HG03135 (cell line): ENCODE results near the gene FASTKD3.

Source experiments
- ATAC-seq: cut with Tn5 transposase; IDR thresholded peaks from one replicate; pipeline ENCODE4 v1.9.1; 2021; ENCODE audit warnings: mild to moderate bottlenecking, moderate library complexity; ENCODE audit not compliant: unreplicated experiment

Gene FASTKD3

DNA sequence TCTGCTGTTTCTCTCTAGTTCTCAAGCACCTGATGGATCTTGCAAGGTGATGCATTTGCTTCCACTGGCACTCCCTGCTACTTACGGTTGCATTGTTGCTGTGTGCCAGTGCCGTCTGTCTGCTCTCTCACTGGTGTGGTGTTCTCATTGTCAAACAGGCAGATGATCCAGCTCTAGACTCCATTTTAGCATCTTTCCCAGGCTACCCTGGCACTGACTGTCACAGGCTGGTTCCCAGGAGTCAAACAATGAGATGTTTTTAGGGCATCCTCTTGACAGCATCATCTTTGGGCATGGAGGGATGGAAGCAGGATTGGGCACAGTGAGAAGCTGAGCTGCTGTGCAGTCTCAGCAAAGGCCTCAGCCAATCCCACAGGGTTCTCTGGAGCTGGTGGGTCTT lies 13.0 kb upstream of the FASTKD3 start:
- ATAC-seq: no peak

DNA sequence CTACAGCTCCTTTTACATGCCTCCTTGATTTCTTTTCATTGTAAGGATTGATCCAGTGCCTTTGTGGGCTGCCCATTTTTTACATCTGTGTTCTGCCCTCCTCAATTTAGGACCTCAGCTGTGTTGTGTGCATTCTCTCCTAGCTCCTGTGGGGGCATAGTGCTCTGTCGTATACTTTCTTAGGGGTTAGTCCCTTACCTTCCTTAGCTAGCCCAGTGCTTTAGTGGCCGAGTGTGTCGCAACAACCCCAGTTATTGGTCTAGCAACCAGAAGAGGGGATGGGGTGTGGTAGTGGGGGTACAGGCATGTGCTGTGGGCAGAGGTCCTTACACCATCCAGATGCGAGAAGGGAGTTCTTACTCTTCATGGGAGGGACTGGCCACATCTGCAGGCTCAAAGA lies 12.3 kb upstream of the FASTKD3 start:
- no peak for ATAC-seq

DNA sequence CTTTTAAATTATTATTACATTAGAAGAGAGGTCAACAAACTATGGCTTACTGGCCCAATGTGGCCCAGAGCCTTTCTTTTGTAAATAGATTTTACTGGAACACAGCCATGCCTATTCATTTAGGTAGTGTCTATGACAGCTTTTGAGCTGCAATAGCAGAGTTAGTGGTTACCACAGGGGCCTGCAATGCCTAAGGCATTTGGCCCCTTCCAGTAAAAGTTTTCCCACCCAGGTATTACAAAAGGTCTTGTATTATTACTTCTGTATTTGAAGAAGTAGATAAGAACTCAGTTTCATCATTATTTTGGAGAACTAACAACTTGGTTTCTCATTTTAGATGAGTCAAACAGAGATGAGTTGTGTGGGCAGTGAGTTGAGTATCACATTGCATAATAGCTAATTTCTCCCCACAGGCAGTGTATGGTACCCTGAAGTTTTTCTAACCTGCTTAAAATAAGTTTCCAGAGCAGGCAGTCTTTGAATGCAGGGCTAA lies 9.6 kb upstream of the FASTKD3 start:
- ATAC-seq: peak; percentile 94

DNA sequence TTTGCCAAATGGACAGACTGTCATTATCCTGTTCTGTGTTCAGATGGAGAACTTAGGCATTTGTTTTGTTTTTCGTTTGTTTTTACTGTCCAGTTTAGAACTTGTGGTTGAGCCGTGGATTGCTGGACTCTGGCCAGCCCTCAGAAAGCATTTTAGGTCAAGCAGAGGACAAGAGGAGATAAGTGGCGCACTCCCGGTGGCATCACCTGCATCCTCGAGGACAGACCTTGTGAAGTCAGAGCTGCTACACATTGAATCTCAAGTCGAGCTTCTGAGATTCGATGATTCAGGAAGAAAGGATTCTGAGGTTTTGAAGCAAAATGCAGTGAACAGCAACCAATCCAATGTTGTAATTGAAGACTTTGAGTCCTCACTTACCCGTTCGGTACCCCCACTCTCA lies 9.0 kb upstream of the FASTKD3 start:
- ATAC-seq: no peak

DNA sequence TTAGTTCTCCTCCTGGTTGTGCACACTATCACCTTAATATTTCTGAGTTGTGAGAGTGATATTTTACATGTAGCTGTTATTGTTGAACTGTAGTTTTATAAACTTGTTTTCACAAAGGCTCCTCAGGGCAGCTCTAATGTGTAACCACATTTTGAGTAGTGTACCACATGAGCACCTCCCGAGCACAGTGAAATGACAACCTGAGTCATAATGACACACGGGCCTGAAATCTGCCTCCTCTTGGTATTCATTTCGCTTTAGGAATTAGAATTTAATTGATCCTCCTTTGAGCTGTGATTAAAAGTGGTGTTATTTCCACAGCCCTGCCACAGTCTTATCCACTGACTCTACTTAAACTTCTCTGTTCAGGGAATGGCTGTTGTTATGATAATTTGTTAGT lies 8.0 kb upstream of the FASTKD3 start:
- no peak for ATAC-seq

DNA sequence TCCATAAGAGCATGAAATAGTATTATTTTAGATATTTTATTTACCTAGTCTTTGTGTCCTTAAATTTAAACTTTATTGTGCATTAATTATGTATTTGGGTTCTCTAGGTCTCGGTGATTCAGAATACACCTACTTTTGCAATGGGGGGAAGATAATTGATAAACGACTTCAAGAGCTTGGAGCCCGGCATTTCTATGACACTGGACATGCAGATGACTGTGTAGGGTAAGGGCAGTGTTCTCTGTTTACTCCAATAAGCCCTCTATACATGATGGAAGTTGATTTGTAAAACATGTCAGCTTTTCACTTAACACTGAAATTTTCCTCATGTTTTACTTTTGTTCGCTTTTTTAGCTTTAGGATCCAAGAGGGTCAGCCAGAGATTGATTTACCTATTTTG lies 6.3 kb upstream of the FASTKD3 start:
- no peak for ATAC-seq

DNA sequence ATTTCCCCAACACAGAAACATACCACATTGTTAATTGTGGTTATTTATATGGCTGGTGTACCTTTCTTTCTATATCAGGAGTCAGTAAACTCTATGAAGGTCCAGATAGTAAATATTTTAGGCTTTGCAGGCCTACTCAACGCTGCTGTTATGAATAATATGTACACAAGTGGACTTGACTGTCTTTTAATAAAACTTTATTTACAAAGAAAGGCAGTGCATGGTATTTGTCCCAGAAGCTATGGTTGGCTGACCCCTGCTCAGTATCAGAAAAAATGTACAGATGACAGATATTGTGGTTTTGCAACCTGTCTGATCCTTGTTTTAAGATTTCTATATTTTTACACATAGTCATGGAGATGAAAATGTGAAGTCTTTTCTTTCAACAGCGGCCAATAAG lies 5.8 kb upstream of the FASTKD3 start:
- ATAC-seq: no peak

DNA sequence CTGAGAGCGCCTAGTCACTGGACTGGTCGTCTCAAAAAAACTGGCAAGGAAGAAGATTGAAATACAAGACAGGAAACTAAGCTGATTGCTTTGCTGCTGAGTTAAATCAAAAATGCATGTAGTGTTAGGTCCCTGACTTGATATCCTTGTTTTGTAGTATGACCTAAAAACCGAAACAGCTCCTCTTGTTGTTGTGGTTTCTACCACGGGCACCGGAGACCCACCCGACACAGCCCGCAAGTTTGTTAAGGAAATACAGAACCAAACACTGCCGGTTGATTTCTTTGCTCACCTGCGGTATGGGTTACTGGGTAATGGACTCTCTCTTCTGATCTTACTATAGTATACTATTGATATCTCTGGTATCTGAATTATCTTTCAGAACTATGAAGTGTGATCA lies 4.4 kb upstream of the FASTKD3 start:
- no peak for ATAC-seq

DNA sequence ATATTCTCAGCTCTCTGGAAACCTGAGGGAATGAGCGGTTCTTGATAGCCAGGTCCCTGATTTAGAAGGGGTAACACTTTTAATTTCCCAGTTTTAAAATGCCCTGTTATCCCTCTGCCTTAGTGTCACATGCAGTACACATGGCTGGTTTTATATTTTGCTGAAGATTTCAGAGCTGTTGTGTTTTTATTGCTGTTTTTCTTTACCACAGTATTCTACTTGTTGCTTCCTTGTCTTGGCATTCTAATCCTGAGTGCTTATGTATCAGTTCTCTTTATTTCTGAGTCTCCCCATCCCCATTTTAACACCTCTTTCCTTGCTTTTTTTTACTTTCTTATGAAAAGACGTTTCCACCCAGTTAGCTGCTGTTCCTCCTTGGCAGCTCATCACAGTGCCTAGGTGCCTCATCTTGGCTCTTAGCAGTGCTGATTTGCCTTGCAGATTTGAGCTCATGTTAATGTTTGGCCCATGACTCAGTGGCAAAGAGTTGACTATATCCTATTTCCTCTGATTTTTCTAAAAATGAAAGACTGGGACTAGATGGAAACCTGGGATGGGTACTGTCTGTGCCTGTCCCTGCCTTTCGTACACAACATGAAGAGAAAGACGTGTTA lies 3.8 kb upstream of the FASTKD3 start:
- ATAC-seq: no peak

DNA sequence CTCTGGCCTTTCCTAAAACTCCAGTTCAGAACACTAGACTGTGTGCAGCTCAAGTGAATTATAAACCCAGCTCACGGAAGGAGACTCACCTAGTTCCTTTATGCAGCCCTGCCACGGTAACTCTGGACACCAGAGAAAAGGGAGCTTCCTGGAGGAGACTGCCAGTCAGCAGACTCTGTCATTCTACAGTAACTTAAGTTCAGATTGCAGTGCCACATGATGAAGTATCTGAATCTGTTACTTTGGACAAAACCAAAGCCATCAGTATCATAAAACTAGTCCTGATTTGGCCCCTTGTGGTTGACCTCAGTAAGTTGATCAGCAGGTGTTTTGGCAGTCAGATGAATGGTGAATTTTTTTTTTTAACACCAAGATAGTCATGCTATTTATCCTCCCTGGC lies 2.8 kb upstream of the FASTKD3 start:
- ATAC-seq: no peak

DNA sequence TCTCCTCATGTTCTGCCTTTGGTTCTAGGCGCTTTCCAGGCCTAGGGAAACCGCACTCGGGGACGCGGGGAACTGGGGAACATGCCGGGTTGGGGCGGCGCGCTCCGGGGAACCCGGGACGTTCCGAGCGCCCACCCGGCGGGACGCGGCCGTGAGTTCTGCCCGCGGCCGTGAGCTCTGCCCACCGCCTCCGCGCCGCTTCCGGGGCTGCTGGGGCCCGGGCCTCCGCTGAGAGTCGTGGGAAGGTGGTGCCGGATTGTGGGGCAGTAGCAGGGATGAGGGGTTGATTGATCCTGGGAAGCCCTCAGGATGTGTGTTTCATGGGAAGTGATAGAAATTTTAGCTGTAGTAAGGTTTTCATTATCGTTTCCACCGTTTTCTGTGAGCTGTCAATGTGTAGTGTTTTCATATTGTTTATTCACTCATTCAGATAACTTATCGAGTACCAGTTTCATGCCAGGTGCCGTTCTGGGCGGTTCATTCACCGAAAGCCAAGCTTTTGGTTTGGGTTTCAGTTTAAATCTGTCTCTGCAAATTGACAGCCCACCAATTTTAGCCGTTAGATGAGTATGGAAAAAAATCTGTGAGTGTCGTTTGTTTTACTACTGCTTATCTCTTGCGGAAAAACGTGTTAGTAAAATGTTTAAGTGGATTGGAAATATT lies 774 bp upstream of the FASTKD3 start:
- peak; percentile 36 for ATAC-seq

DNA sequence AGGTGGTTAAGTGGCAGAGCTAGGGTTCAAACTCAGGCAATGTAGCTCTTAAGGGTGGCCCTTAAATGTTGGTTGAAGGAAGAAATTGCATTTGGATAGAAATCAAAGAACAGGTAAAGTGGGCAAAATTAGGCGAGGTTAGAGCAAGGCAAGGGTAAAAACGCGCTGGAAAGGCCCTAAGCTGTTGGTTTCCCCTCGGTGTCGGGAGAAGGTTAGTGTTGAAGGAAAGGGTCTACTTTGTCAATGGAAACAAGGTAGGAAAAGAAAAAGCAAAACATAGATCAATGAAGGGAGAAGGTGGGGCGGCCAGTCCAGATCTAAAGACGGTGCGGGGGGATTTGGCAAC lies 431 bp downstream of the FASTKD3 start:
- no peak for ATAC-seq

DNA sequence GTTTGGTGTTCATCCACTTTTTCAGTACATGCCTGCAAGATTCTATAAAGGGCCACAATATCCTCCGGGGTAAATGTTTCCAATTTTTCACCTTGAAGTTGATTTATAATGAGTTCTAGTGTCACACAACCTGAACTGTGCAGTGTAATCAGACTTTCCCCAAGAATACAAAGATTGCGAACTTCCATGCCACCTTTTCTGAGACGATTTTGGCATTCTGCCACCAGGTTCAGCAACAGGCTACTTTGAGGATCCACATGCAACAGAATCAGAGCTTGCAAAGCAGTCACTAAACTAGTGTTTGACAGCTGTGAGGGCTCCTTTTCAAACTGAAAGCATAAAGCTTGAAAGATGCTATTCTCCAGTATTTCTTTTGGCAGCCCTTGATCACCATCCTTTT lies 1.6 kb downstream of the FASTKD3 start:
- ATAC-seq: no peak

DNA sequence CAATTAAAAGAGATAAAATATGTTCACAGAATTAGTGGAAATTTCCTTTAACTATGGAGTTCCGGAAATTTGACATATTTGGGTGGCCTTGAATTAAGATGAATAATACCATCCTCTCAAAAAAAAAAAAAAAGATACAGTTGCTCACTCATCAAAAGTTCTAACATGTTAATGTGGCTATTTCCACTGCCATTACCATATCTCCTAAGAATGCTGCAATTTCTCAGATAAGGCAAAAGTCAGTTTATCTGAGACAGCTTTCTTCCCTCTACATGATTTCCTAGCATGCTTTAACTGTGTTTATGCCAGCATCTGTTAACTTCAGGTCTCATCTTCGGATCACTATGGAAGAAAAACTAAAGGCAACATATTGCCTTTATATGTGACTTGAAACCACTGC lies 2.6 kb downstream of the FASTKD3 start:
- ATAC-seq: no peak

DNA sequence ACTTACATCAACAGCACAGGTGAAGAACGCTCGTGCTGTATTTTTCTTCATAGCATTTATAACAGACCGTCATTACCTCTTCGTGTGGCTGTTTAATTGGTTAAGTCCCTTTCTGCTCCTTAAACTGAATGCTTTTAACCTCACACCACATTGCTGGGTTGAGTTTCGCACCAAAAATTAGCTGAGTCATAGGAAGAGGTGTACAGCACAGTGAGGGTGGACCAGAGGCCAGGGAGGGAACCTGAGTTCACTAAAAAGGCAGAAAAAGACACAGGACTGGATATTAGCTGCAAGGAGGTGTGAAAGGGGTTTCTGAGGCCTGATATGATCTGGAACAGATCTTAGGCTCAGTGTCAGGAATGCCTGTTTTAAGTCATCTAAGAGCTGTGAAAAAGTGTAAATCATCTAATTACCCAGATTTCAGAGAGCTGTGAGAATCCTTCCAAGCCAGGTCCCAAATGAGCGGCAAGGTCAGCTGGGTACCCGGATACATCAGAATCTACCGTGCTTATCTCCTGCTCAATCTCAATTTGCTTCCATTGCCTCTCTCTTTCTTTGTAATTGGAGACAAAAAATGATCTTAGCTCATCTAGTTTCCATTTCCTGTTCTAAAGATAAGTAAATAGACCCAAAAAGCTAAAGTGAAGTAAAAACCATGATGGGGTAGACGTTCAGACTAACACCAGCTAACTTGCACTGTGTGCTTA lies 10.8 kb downstream of the FASTKD3 start:
- ATAC-seq: no peak

DNA sequence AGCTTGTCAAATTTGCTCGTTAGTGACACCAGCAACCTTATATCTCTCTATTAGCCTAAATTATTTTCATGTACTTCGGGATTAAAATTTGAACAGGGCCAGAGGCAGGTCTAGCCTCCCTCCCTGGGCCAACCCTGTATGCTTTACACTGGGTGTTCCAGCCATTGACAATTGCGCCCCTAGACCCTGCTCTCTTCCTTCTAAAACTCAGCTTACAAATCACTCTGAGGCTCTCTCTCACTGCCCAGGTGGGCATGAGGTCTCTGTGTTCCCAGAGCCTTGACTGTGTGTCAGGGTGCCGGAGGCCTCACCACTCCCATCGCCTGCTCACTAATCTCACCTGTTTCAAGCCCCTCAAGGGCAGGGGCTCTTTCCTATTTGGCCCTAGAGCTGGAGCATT lies 11.5 kb downstream of the FASTKD3 start:
- no peak for ATAC-seq

DNA sequence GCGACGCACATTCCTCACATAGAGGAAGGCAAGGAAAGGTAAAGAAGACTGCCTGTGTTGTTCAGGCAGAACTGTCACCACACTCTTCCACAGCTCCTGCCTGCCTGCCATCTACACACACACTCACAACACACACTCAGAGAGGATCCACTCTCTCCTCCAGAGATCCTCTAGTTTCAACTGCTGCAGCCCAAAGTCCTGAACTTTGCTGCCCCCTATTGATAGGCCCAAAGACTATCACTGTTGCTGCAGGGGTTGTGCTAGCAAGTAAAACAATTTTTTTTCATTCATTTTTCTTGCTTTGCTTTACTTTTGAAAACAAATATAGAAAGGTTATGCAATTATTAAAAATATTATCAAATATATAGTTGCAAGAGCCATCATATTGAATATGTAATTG lies 12.0 kb downstream of the FASTKD3 start:
- no peak for ATAC-seq

DNA sequence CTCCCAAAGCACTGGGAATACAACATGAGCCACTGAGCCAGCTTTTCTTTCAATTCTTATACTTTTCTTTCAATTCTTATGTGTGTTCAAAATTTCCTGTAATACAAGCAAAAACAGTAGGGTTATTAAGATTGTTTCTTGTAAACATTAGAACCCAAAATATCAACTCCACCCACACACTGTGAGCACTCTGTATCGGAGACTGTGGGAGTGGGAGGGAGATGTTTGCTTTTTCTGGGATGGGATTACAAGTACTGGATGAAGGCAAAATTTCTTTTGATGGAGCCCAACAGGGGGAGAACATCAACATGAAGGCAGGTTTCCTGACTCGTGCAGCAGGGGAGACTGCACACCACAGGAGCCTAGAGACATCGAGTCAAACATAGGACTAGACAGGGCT lies 13.2 kb downstream of the FASTKD3 start:
- ATAC-seq: no peak

DNA sequence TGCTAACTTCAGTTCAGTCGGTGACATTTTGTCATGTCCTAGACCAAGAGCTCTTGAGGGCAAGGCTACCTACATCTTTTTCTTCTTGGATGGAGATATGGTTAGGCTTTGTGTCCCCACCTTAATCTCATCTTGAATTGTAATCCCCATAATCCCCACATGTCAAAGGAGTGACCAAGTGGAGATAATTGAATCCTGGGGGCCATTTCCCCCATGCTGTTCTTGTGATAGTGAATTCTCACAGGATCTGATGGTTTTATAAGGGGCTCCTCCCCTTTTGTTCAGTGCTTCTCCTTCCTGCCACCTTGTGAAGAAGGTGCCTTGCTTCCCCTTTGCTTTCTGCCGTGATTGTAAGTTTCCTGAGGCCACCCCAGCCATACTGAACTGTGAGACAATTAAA lies 15.8 kb downstream of the FASTKD3 start:
- ATAC-seq: no peak

DNA sequence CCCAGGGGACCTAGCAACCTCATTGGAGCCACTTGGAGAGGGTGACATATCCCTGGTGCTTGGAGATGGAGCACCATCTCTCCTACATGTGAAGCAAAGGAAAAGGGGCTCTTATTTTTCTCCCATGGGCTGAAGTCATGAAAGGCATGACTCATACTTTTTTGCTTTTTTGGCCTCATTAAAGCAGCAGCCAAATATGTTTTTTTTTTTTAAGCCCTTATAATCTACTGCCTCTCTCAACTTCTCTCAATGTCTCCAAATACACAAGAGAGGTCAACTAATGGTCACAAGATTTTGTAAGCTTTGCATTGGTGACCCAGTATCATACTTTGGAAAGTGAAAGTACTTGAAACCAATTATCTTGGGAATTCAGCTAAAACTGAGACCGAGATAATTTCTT lies 16.3 kb downstream of the FASTKD3 start:
- no peak for ATAC-seq

DNA sequence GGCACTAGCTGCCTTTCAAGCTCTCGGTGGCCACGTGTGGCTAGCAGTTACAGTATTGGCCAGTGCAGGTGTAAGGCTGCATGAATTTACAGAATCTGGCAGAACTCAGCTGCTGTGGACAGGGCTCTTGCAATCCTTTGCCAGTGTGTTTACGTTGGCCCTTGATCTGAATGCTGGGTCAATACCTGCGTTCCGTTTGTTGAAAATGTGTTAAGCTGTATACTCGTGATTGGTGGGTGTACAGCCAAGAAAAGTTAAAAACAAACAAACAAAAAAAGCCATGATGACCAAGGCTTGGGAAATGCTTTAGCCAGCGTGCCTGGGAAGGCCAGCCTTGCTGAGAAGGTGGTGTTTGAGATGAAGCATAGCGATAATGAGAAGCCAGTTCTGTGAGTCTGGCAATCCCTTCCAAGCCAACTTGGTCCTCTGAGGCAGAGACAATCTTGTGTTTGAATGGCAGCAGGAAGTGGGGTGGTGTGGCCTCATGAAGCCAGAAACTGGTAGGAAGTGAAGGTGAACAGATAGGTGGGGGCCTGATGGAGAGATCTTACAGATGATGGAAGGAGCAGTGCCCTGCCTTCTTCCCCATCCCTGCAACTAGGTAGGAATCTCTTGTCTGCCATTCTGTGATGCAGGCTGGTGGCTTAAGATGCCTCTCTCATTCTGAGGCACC lies 17.1 kb downstream of the FASTKD3 start:
- ATAC-seq: no peak

DNA sequence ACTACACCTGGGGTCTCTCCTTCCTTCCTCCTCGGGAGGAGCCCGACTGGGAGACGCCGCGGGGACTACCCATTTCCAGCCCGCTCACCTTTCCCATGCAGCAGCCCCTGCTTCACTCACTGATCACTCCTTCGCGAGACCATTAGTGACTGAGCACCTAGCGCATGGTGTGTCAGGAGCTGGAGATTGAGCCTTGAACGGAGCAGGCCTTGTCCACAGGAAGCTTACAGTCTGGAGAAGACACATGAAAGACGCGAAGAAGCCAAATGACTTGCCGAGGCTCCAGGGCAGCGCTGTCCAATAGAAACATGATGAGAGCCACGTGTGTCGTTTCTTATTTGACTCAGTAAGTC lies 17.6 kb downstream of the FASTKD3 start:
- no peak for ATAC-seq
